Heart left ventricle (tissue), 16 donors: ENCODE measurements around the gene ECM2. TPM values are rescaled to one million over a fixed set of nuclear protein-coding genes. Genes with fewer than 3 reads are reported as not detected.

ENCODE experiments used
- ATAC-seq, 4 donors: fragments of 200-7000 bp; cut with Tn5 transposase; one replicate each; pipeline ENCODE4 v1.9.1; 2020 to 2022; ENCODE audit warnings: moderate library complexity in 4 of 4, mild to moderate bottlenecking in 3 of 4, moderate number of reproducible peaks in 1 of 4
- DNase-seq, 5 donors: peaks; one replicate each; pipeline ENCODE4 v3.0.0-alpha.2; 2020
- H3K27ac ChIP-seq, 12 donors: fragments of 200-600 bp; sonication (generic) in 4 of 12; one replicate each; pipeline versions ENCODE4 v1.5.0 to v1.8.0; 2016 to 2022; ENCODE audit warnings: mild to moderate bottlenecking in 2 of 12
- H3K27me3 ChIP-seq, 9 donors: fragments of 200-600 bp; sonication (generic) in 2 of 9; one replicate each; pipeline versions ENCODE4 v1.5.1 to v1.8.0; 2016 to 2022; ENCODE audit warnings: mild to moderate bottlenecking in 3 of 9
- H3K36me3 ChIP-seq, 9 donors: fragments of 200-600 bp; sonication (generic) in 2 of 9; one replicate each; pipeline versions ENCODE4 v1.5.0 to v1.8.0; 2018 to 2022; ENCODE audit warnings: mild to moderate bottlenecking in 2 of 9
- H3K4me1 ChIP-seq, 12 donors: fragments of 200-600 bp; sonication (generic) in 4 of 12; one replicate each; pipeline versions ENCODE4 v1.5.0 to v1.8.0; 2016 to 2022; ENCODE audit warnings: mild to moderate bottlenecking in 3 of 12
- H3K4me3 ChIP-seq, 12 donors: fragments of 200-600 bp; sonication (generic) in 4 of 12; one replicate each; pipeline versions ENCODE4 v1.5.0 to v1.8.0; 2017 to 2022; ENCODE audit warnings: mild to moderate bottlenecking in 9 of 12, moderate library complexity in 4 of 12
- H3K9me3 ChIP-seq, 12 donors: fragments of 200-600 bp; sonication (generic) in 4 of 12; one replicate each; pipeline versions ENCODE4 v1.5.0 to v1.8.0; 2016 to 2022; ENCODE audit warnings: mild to moderate bottlenecking in 1 of 12
- POLR2A ChIP-seq, 2 donors: fragments of 450-650 bp; IDR thresholded peaks; one replicate each; pipeline ENCODE4 v1.6.1; 2017; ENCODE audit warnings: antibody characterized with exemption in 2 of 2, mild to moderate bottlenecking in 2 of 2, moderate library complexity in 2 of 2
- WGBS, 4 donors: extraction: QIAGEN DNeasy Blood & Tissue Kit in 2 of 4; methylation state at CpG; one replicate each; pipeline versions ENCODE4 v1.1.5 to v1.1.7; 2013 to 2018; 5-methylcytosine and 5-hydroxymethylcytosine counted together
- intact Hi-C, 10 donors: fragments of 100-400 bp; cut with DNase I; formaldehyde crosslinking; loops; one replicate each; pipeline versions ENCODE4 v1.11.1 to v1.14.2; 2022
- polyA plus RNA-seq, 2 donors: library from polyadenylated mRNA; stranded (reverse); fragments of 200-250 nt; gene quantifications; one replicate each; pipeline ENCODE4 v1.2.3, GENCODE V29; 2013
- total RNA-seq, 9 donors: library from RNA; depleted of rRNA in 2 of 9; stranded (reverse); fragments of >200 nt in 2 of 9; fragmentation: NEBNext Ultra II Directional in 3 of 9; extraction: Animal tissue kit (Norgen Biotek cat#: 25700) in 3 of 9; gene quantifications; one replicate each; pipeline versions ENCODE4 v1.1.0 to v1.2.4, GENCODE V29; 2016 to 2023
- TF ChIP-seq, protein P1 (sequence below), 12 donors: fragments of 200-600 bp; sonication (generic) in 4 of 12; IDR thresholded peaks; one replicate each; pipeline versions ENCODE4 v1.5.0 to v1.8.0; 2018 to 2022; ENCODE audit warnings: antibody characterized with exemption in 12 of 12, mild to moderate bottlenecking in 5 of 12
- donor health status: ischemic (EF 13 %, LVEDD 7.1; RV severe dilation, severe dysfunction).
- donor health status: healthy with polysubstance abuse.
- donor health status: DM: no; HTN: yes; CAD: no.
- donor health status: DM: no; HTN: no; CAD: no.
- donor health status: ischemic (EF 25% LVEDD 6.9; RV normal size, moderate dysfunction).
- donor health status: ischemic (EF 25% LVEDD 5.7; RV mildly dilated, moderate dysfunction).
- donor health status: healthy.
- donor health status: DM: yes; HTN: yes; CAD: no.
- donor health status: ischemic (EF 35%, LVEDD 5.7; RV mildly dilated, moderate dysfunction).
- donor health status: nonischemic (EF 11% LVEDD 7.7; RV severe dilation, severe dysfunction).
- donor health status: DM: yes; HTN: yes; CAD: no.
- donor health status: PGD.
- donor health status: ischemic (EF 29% LVEDD 5.4; RV normal size, mild dysfunction).
- donor health status: nonischemic (EF 23%, LVEDD 6.1; RV moderate dilation, normal function).

The ECM2 gene
- total and polyA plus RNA-seq, 11 donors: 1.6 to 32.4 (median 9.2) TPM

DNA sequence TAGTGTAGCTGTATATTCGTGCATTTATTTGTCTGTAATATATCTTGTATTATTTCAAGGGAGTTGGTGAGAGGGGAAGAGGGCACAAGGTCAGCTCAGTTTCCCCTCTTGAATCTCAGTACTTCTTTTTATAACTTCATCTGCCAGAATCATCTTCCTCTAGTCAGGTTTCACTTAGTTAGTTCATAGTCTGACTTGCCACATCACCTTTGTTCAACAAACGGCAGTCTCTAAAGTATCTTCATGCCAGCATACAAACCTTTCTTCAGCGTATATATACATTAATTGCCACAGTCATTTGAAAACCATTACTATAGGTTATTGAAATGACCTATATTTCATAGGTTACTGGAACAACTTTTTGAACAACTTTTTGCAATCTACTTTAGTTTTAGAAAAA is 1.6 kb downstream of the ECM2 start:
- H3K27me3 ChIP-seq: no peaks in the 10 kb centered on the region
- peak overlapping the region in 9 of 12 donors; percentile 22 to 56 (median 35) for H3K4me3 ChIP-seq
- intact Hi-C loops: loop anchor here in 2 of 10 donors (5.0 to 10.0 kb wide), 4 partner anchors 49 to 73 kb away; partner anchors contain the start of gene ASPN (in 2 of the 2)
- ATAC-seq (no peak), DNase-seq (no peak)
- peaks cover 0 to 44% (median 0%) of the 10 kb centered on the region in 12 donors for H3K4me1 ChIP-seq
- H3K27ac ChIP-seq: peak overlapping the region in 8 of 12 donors; percentile 44 to 92 (median 70)
- TF ChIP-seq, protein P1, sequence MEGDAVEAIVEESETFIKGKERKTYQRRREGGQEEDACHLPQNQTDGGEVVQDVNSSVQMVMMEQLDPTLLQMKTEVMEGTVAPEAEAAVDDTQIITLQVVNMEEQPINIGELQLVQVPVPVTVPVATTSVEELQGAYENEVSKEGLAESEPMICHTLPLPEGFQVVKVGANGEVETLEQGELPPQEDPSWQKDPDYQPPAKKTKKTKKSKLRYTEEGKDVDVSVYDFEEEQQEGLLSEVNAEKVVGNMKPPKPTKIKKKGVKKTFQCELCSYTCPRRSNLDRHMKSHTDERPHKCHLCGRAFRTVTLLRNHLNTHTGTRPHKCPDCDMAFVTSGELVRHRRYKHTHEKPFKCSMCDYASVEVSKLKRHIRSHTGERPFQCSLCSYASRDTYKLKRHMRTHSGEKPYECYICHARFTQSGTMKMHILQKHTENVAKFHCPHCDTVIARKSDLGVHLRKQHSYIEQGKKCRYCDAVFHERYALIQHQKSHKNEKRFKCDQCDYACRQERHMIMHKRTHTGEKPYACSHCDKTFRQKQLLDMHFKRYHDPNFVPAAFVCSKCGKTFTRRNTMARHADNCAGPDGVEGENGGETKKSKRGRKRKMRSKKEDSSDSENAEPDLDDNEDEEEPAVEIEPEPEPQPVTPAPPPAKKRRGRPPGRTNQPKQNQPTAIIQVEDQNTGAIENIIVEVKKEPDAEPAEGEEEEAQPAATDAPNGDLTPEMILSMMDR (IDR thresholded peaks at IDR 0.05): no peak
- no peak for TF ChIP-seq POLR2A (IDR thresholded peaks at IDR 0.05)
- WGBS, 4 donors: 62 to 83% (median 80%) methylated on average over 3 of the region's 3 CpGs
- no peaks in the 10 kb centered on the region for H3K36me3 ChIP-seq
- H3K9me3 ChIP-seq: peaks cover 0 to 49% (median 0%) of the 10 kb centered on the region in 12 donors

DNA sequence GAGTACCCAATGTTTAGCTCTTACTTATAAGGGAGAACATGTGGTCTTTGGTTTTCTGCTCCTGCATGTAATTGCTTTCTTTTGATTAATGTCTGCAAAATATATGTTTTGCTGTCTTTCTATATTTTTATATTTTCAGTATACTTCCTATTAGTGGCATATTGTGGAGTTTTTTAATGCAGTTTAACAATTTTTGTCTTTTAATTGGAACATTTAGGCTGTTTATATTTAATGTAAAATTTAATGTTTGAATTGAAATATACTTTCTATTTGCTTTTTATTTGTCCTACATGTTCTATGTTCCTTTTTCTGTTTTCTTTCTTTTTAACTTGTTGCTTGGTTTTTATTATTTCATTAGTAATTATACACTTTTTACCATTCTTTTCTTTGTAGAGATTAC is 4.9 kb downstream of the ECM2 start:
- Histone ChIP-seq H3K27ac (no peak overlapping the region), H3K9me3 (peaks cover 0 to 51% (median 0%) of the 10 kb centered on the region in 12 donors), H3K4me3 (no peak overlapping the region), H3K27me3 (no peaks in the 10 kb centered on the region), H3K36me3 (no peaks in the 10 kb centered on the region), H3K4me1 (peaks cover 0 to 27% (median 3%) of the 10 kb centered on the region in 12 donors)
- intact Hi-C loops: loop anchor here in 2 of 10 donors (5.0 to 10.0 kb wide), 4 partner anchors 46 to 76 kb away; partner anchors contain the start of gene ASPN (in 2 of the 2)
- DNase-seq (no peak), ATAC-seq (no peak)
- TF ChIP-seq, protein P1 (IDR thresholded peaks at IDR 0.05): no peak
- TF ChIP-seq POLR2A (IDR thresholded peaks at IDR 0.05): no peak

DNA sequence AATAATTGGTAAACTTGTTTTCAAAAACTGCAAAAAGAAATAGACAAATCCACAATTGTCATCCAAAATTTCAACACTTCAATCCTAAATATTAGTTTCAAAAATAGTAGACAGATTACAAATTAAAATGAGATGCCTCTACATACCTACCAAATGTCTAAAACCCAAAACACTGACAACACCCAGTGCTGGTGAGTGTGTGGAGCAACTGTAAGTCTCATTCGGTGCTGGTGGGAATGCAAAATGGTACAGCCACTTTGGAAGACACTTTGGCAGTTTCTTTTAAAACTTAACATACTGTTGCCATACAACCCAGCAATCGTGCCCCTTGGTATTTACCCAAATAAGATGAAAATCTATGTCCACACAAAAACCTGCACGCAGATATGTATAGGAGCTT is 6.7 kb downstream of the ECM2 start:
- ATAC-seq (no peak), DNase-seq (no peak)
- no peak for TF ChIP-seq POLR2A (IDR thresholded peaks at IDR 0.05)
- TF ChIP-seq, protein P1 (IDR thresholded peaks at IDR 0.05): no peak
- Histone ChIP-seq H3K4me1 (peaks cover 0 to 18% (median 0%) of the 10 kb centered on the region in 12 donors), H3K9me3 (peaks cover 0 to 48% (median 0%) of the 10 kb centered on the region in 12 donors), H3K27me3 (no peaks in the 10 kb centered on the region), H3K27ac (peak overlapping the region in 7 of 12 donors; percentile 30 to 71 (median 53)), H3K36me3 (no peaks in the 10 kb centered on the region), H3K4me3 (no peak overlapping the region)
- 93 to 98% (median 96%) methylated on average over 3 of the region's 3 CpGs for WGBS, 4 donors
- intact Hi-C loops: loop anchor here in 1 of 10 donors (10.0 kb wide), 1 partner anchor 84 kb away; no protein-coding TSS in a partner anchor

DNA sequence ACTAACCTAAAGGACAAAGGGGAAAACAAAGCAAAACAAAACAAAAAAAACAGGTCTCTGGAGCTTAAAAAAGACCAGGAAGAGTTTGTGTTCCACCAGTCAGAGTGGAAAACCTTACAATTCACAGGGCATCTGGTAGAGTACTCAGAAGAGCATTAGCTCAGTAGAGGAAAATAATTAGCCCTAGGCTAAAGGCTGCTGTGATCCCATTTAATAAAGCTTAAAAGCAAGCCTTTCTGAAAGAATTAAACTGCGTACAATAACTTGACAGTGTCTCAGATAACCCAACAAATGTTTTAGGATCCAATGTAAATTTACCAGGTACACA is 7.3 kb downstream of the ECM2 start:
- ATAC-seq (peak; percentile 39 to 84 (median 63)), DNase-seq (no peak)
- Histone ChIP-seq H3K4me1 (peaks cover 0 to 16% (median 0%) of the 10 kb centered on the region in 12 donors), H3K36me3 (no peaks in the 10 kb centered on the region), H3K27me3 (no peaks in the 10 kb centered on the region), H3K27ac (peak overlapping the region in 10 of 12 donors; percentile 4 to 71 (median 42)), H3K4me3 (no peak overlapping the region), H3K9me3 (peaks cover 0 to 42% (median 0%) of the 10 kb centered on the region in 12 donors)
- WGBS, 4 donors: 50 to 65% (median 53%) methylated on average over 1 of the region's 1 CpG
- intact Hi-C loops: loop anchor here in 1 of 10 donors (10.0 kb wide), 1 partner anchor 84 kb away; no protein-coding TSS in a partner anchor
- TF ChIP-seq, protein P1 (IDR thresholded peaks at IDR 0.05): no peak
